Measurements from ENCODE around the gene DFFB.
"Not testable (repeated sequence)": the region's sequence is repeated elsewhere in the genome, so short reads cannot be mapped to it uniquely, and the experiment has no call there.

DFFB gene

DNA sequence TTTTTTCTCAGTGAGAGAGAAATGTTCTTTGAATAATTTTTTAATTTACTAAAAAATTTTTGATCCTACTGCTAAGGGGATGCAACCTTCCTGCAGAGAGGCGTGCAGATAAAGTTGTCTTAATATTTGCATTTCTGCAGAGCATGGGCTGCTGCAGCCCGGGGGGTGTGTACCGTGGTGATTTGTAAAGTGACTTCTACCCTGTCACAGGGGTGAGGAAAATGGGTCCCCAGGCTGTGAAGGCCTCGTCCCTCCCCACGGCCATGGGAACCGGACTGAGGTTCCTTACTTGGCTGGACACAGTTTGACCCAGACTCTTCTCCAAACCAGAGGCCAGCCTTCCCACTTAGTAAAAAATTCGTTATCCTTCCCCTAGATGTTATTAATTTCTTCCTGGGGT is 52.3 kb downstream of the DFFB start:
- Histone ChIP-seq H3K9me3 (ENCODE audit: control insufficient read depth, low read length) (no peaks in the 10 kb centered on the region), H3K9ac (ENCODE audit: low read length) (no peak overlapping the region), H3K4me1 (ENCODE audit: control insufficient read depth, insufficient read depth, low read length) (peaks cover 5% of the 10 kb centered on the region), H3K36me3 (ENCODE audit: control insufficient read depth, insufficient read depth, low read length) (no peaks in the 10 kb centered on the region), H3K4me3 (ENCODE audit: low read length) (no peak overlapping the region), H3K27me3 (ENCODE audit: control insufficient read depth, insufficient read depth, low read length) (peaks cover 15% of the 10 kb centered on the region)

DNA sequence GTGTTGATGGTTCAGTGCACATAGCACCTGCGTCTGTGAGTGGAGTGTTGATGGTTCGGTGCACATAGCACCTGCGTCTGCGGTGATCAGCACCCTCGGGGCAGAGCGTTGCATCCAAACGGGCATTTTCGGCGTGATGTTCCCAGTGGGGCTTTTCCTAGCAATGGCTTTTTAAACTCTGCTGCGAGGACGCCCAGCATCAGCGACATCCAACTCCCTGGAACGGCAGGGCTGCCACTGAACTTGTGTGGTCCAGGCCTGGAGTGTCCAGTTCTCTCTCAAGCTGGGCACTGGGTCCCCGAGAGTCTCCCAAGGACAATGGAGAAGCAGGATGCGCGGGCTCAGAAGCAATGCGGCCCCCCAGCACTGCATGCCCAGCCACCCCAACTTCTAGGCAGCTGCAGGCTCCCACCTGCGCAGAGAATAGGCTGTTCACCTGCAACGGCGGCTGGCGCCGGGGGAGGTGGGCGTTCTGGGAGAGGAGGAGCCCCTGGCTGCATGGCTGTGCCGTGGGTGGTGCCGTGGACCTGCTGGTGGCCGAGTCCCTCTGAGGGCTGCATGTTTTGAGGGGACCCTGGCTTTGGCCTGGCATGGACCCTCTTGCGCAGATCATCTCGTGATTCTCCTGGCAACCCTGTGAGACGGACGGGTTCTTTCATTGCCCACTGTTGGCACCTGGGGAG is 52.9 kb downstream of the DFFB start:
- no peaks in the 10 kb centered on the region for H3K9me3 ChIP-seq (ENCODE audit: control insufficient read depth, low read length)
- H3K36me3 ChIP-seq (ENCODE audit: control insufficient read depth, insufficient read depth, low read length), result no peaks in the 10 kb centered on the region
- no peak overlapping the region for H3K4me3 ChIP-seq (ENCODE audit: low read length)
- no peak overlapping the region for H3K9ac ChIP-seq (ENCODE audit: low read length)
- peaks cover 15% of the 10 kb centered on the region for H3K27me3 ChIP-seq (ENCODE audit: control insufficient read depth, insufficient read depth, low read length)
- H3K4me1 ChIP-seq (ENCODE audit: control insufficient read depth, insufficient read depth, low read length), result peaks cover 5% of the 10 kb centered on the region

DNA sequence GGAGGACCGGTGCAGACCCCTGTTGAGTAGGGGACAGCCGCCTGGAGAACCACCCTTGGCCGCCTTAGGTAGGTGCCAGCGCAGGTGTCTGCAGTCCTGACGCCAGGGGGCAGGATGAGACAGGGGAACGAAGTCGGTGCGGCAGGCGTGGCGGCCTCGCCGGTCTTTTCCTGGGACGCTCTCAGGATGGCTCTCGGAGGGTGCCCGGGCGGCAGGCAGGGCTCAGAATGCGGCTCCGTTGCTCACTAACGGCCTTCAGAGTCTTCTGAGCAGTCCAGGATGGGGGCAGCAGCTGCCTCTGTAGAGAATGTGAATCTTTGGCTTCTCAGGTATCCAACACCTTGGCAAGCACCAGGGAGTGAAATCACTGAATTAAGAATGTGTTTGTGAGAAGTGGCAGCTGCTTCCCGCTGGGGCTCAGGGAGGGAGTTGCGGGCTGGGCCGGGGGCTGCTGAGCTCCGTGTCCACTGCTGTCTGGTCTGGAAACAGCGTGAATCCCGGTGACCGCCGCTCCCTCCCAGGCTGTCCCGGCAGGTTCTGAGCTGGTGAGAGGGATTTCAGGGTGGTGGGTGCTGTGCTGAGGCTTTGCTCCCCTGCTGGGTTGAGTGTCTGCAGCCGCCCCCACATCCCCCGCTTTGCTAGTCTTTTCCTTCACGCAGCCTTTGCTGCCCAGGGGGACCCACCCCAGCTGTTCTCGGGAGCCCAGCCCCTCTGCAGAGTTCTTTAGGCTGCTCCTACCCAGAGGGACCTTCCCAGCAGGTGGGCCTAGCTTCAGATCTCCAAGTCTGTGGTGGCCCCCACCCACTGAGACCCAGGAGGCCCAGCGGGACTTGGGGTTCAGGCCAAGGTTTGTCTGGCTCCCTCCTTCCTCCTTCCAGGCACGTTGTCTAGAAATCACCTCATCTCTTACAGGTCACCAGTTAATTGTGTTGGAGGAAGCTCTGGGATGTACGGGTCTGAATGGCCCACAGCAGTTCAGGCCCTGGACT is 53.9 kb downstream of the DFFB start:
- Histone ChIP-seq H3K4me3 (ENCODE audit: low read length) (no peak overlapping the region), H3K9ac (ENCODE audit: low read length) (no peak overlapping the region)

DNA sequence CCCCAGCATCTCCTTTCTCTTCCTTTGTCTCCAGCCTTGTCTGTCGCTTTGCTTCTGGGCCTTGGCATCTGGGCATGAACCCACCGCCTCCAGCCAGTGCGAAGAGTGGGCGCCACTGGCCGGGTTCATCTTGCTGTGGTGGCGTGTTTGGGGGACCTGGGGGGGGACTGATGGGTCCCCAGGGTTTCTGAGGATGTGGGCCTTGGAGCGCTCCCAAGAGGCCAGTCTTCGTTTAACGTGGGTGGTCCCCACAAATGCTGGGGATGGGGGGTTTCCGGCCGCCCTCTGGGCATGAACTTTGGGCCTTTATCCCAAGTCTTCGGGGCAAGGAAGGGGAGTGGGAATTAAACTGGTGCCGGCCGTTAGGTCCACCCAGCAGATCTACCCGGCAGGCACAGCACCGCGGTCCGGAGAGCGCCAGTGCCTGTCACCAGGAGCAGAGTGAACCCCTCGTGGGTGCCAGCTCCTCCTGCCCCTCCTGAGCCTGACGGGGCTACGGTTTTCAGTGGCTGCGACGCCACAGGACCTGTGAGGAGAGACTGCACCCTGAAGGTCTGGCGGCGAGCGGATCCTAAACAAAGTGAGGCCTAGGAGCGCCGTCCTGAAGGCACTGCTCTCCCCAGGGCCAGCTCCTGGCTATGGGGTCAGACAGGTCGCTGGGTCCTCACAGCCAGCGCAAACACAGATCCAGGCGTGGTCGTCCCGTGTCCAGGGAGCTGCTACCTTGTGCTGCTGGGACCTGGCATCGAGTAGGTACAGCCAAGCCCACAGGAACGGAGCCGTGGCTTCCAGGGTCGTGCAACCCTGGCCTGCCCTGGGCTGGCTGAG is 54.9 kb downstream of the DFFB start:
- Histone ChIP-seq H3K36me3 (ENCODE audit: control insufficient read depth, insufficient read depth, low read length) (no peaks in the 10 kb centered on the region), H3K27me3 (ENCODE audit: control insufficient read depth, insufficient read depth, low read length) (peaks cover 15% of the 10 kb centered on the region), H3K9me3 (ENCODE audit: control insufficient read depth, low read length) (no peaks in the 10 kb centered on the region), H3K9ac (ENCODE audit: low read length) (no peak overlapping the region), H3K4me3 (ENCODE audit: low read length) (no peak overlapping the region), H3K4me1 (ENCODE audit: control insufficient read depth, insufficient read depth, low read length) (peaks cover 5% of the 10 kb centered on the region)

More for the DNA sequence above, 53.9 kb downstream of the DFFB start:
- Histone ChIP-seq H3K4me1 (ENCODE audit: control insufficient read depth, insufficient read depth, low read length) (peaks cover 5% of the 10 kb centered on the region), H3K27me3 (ENCODE audit: control insufficient read depth, insufficient read depth, low read length) (peaks cover 15% of the 10 kb centered on the region), H3K9me3 (ENCODE audit: control insufficient read depth, low read length) (no peaks in the 10 kb centered on the region), H3K36me3 (ENCODE audit: control insufficient read depth, insufficient read depth, low read length) (no peaks in the 10 kb centered on the region)

DNA sequence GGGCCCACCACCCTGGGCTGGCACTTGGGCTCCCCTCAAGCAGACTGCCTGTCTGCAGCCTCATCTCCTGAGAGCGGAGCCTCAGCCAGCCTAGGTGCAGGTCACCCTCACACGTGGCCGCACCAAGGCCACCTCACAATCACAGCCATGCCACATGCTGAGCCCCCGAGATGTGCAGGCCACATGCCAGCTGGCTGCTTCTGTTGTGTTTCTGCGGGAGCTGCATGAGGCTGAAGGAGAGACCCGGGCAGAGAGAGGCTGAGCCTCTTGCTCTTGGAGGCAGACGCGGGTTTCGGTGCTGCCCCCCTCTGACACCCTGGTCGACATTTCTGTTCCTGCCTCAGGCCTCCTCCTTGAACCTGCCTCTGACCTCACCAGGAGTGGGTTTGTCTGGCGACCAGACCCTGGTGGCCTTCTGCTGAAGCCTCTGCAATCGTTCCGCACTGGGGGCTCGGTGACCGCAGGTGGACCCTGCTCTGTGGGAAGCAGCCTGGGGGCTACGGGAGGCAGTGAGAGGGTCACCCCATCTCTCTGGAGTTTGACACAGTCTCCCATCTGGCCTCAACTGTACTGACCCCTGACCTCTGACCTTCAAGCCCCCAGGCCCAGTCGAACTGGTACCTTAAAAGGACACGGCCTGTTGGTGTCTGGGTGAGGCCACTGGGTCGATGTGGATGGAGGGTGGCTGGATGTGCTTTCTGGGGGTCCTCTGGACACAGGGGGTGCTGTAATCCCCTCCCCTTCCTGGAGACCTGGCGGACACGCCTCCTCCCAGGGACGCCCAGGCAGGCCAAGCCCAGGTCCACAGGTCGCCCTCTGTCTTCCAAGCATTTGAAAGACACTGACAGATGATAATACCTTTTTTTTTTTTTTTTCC is 55.8 kb downstream of the DFFB start:
- peaks cover 15% of the 10 kb centered on the region for H3K27me3 ChIP-seq (ENCODE audit: control insufficient read depth, insufficient read depth, low read length)
- H3K4me1 ChIP-seq (ENCODE audit: control insufficient read depth, insufficient read depth, low read length), result peaks cover 5% of the 10 kb centered on the region
- no peak overlapping the region for H3K9ac ChIP-seq (ENCODE audit: low read length)
- H3K4me3 ChIP-seq (ENCODE audit: low read length), result no peak overlapping the region
- H3K9me3 ChIP-seq (ENCODE audit: control insufficient read depth, low read length), result no peaks in the 10 kb centered on the region
- H3K36me3 ChIP-seq (ENCODE audit: control insufficient read depth, insufficient read depth, low read length), result no peaks in the 10 kb centered on the region

DNA sequence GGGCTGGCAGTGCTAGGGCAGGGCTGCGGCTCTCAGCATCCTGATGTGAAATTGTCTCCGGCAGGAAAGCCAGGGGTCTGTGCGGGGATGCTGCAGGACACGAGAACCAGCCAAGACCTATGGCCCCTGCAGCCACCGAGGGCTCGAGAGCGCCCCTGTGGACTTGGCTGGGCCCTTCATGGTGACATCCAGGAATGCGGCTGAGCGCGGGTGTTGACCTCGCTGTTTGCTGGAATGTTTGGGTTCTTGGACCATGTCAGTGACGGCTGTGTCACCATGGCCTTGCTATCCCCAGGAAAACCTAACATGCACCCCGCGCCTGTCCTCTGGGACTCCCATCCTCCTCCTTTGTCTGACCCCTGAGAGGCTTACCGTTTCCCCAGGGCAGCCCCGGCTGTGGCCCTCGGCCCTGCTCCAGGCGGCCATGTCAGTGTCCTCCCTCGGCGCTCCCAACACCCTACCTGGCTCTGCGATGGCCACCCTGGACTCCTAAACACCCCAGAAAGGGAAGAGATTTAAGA is 57.1 kb downstream of the DFFB start:
- Histone ChIP-seq H3K9me3 (ENCODE audit: control insufficient read depth, low read length) (no peaks in the 10 kb centered on the region), H3K36me3 (ENCODE audit: control insufficient read depth, insufficient read depth, low read length) (no peaks in the 10 kb centered on the region), H3K9ac (ENCODE audit: low read length) (no peak overlapping the region), H3K4me1 (ENCODE audit: control insufficient read depth, insufficient read depth, low read length) (peaks cover 5% of the 10 kb centered on the region), H3K27me3 (ENCODE audit: control insufficient read depth, insufficient read depth, low read length) (peaks cover 17% of the 10 kb centered on the region), H3K4me3 (ENCODE audit: low read length) (no peak overlapping the region)

DNA sequence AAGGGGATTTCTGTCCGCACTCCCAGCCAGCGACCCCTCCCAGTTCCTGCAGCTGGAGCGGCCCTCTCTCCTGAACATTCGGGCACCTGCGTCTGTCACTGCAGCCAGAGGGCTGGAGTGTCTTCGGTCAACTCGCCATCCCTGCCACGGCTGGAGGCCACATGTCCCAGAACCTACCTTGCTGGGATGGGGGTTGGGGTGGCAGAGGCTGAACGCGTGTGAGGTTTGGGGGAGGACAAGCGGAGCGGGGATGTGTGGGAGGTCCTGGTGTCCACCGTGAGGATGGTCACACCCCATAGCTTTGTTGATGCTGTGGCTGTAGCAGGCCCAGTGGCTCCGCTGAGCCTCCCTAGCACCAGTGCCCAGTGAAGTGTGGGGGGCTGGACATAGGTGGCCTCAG is 57.6 kb downstream of the DFFB start:
- Histone ChIP-seq H3K27me3 (ENCODE audit: control insufficient read depth, insufficient read depth, low read length) (peaks cover 19% of the 10 kb centered on the region), H3K36me3 (ENCODE audit: control insufficient read depth, insufficient read depth, low read length) (no peaks in the 10 kb centered on the region), H3K9ac (ENCODE audit: low read length) (no peak overlapping the region), H3K4me1 (ENCODE audit: control insufficient read depth, insufficient read depth, low read length) (peaks cover 5% of the 10 kb centered on the region), H3K4me3 (ENCODE audit: low read length) (no peak overlapping the region), H3K9me3 (ENCODE audit: control insufficient read depth, low read length) (no peaks in the 10 kb centered on the region)

DNA sequence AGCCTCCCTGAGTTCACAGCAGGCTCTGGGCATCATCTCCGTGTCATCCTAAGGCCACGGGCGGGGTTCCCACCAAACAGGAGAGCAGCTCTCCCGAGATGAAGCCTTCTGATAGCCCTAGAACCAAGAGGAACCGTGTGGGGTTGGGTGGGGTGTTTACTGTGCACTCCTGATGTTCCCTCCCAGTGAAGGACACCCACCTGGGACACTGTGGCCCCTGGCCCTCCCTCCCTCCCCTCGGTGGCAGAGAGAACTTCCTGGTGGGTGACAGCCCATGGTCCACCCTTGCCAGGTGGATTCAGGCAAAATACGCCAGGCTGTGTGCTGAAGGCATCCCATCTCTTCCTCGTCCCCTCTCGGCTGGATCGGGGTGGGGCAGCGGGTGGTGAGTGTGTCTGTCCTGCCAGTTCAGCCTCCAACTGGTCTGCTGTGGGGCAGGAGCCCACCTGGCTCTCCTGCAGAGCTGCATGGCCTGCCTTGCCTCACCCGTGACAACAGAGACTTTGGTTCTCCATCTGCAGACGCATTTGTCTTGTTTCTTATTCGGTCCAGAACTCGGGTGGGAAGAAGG is 58.4 kb downstream of the DFFB start:
- H3K4me3 ChIP-seq (ENCODE audit: low read length), result no peak overlapping the region
- H3K27me3 ChIP-seq (ENCODE audit: control insufficient read depth, insufficient read depth, low read length), result peaks cover 19% of the 10 kb centered on the region
- no peaks in the 10 kb centered on the region for H3K36me3 ChIP-seq (ENCODE audit: control insufficient read depth, insufficient read depth, low read length)

DNA sequence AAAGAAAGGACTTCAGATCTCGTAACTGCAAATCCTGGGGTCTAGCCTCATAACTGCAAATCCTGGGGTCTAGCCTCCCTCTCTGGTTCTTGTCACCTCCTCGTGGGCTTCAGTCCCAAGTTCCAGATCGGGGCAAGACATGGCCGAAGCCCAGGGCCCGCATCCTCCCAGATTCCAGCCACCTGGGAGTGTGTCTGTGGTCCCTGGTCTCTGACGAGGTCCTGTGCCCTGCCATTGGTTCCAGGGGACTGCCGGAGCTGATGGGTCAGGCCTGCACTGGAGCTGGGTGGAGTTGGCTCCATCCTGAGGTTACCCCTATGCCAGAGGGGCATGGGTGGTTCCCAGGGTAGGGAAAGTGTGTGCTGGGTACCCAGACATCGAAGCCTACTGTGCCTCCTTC is 60.5 kb downstream of the DFFB start:
- no peak overlapping the region for H3K9ac ChIP-seq (ENCODE audit: low read length)
- no peaks in the 10 kb centered on the region for H3K36me3 ChIP-seq (ENCODE audit: control insufficient read depth, insufficient read depth, low read length)
- H3K4me3 ChIP-seq (ENCODE audit: low read length), result no peak overlapping the region
- H3K27me3 ChIP-seq (ENCODE audit: control insufficient read depth, insufficient read depth, low read length), result peaks cover 4% of the 10 kb centered on the region
- no peaks in the 10 kb centered on the region for H3K9me3 ChIP-seq (ENCODE audit: control insufficient read depth, low read length)
- no peaks in the 10 kb centered on the region for H3K4me1 ChIP-seq (ENCODE audit: control insufficient read depth, insufficient read depth, low read length)

More for the DNA sequence above, 58.4 kb downstream of the DFFB start:
- H3K9ac ChIP-seq (ENCODE audit: low read length), result no peak overlapping the region
- peaks cover 5% of the 10 kb centered on the region for H3K4me1 ChIP-seq (ENCODE audit: control insufficient read depth, insufficient read depth, low read length)
- no peaks in the 10 kb centered on the region for H3K9me3 ChIP-seq (ENCODE audit: control insufficient read depth, low read length)

DNA sequence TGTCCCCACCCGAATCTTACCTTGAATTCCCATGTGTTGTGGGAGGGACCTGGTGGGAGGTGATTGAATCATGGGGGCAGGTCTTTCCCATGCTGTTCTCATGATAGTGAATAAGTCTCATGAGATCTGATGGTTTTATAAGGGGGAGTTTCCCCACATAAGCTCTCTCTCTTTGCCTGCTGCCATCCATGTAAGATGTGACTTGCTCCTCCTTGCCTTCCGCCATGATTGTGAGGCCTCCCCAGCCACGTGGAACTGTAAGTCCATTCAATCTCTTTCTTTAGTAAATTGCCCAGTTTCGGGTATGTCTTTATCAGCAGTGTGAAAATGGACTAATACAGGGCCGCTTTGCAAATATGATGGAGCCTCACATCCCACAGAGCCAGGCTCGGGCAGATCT is 61.1 kb downstream of the DFFB start:
- H3K9ac ChIP-seq (ENCODE audit: low read length); H3K4me3 ChIP-seq (ENCODE audit: low read length); H3K4me1 ChIP-seq (ENCODE audit: control insufficient read depth, insufficient read depth, low read length); H3K9me3 ChIP-seq (ENCODE audit: control insufficient read depth, low read length); H3K36me3 ChIP-seq (ENCODE audit: control insufficient read depth, insufficient read depth, low read length); H3K27me3 ChIP-seq (ENCODE audit: control insufficient read depth, insufficient read depth, low read length): not testable (repeated sequence)

Measured in mucosa of stomach (tissue), 1 donor.